Activated CD4-positive, CD25-positive, alpha-beta regulatory T cell treated with anti-CD3 and anti-CD28 coated beads, Interleukin-2, amount 50 U/mL, for 16 hours (primary cell): ENCODE measurements around the gene ZDHHC8.

Experiments
- DNase-seq: peaks from one replicate; pipeline ENCODE4 v3.0.0-alpha.2; 2020; ENCODE audit warnings: low read depth, low spot score

The ZDHHC8 gene

GRCh38 chr22:20160041-20160440 is 28.4 kb downstream of the ZDHHC8 start:
- no peak for DNase-seq

- DNase-seq = no peak
Measured at GRCh38 chr22:20164863-20165262, 33.3 kb downstream of the ZDHHC8 start.

GRCh38 chr22:20165421-20165820 is 33.8 kb downstream of the ZDHHC8 start:
- DNase-seq = no peak

- DNase-seq = no peak
Measured at GRCh38 chr22:20165913-20166312, 34.3 kb downstream of the ZDHHC8 start.

GRCh38 chr22:20166703-20167102 is 35.1 kb downstream of the ZDHHC8 start:
- no peak for DNase-seq

- DNase-seq = no peak
Measured at GRCh38 chr22:20167643-20168322, 36.2 kb downstream of the ZDHHC8 start.

- no peak for DNase-seq
Measured at GRCh38 chr22:20169253-20169822, 37.7 kb downstream of the ZDHHC8 start.

GRCh38 chr22:20170170-20170569 is 38.6 kb downstream of the ZDHHC8 start:
- DNase-seq = no peak

- no peak for DNase-seq
Measured at GRCh38 chr22:20171288-20172140, 39.9 kb downstream of the ZDHHC8 start.

GRCh38 chr22:20172141-20172613 is 40.6 kb downstream of the ZDHHC8 start:
- DNase-seq = no peak

- DNase-seq = no peak
Measured at GRCh38 chr22:20173246-20173645, 41.6 kb downstream of the ZDHHC8 start.

- no peak for DNase-seq
Measured at GRCh38 chr22:20173772-20174171, 42.2 kb downstream of the ZDHHC8 start.

GRCh38 chr22:20174785-20175596 is 43.4 kb downstream of the ZDHHC8 start:
- DNase-seq = no peak

GRCh38 chr22:20175597-20175900 is 43.9 kb downstream of the ZDHHC8 start:
- no peak for DNase-seq

- no peak for DNase-seq
Measured at GRCh38 chr22:20176421-20177085, 44.9 kb downstream of the ZDHHC8 start.

GRCh38 chr22:20177217-20177911 is 45.8 kb downstream of the ZDHHC8 start:
- no peak for DNase-seq

- DNase-seq = no peak
Measured at GRCh38 chr22:20178075-20178914, 46.7 kb downstream of the ZDHHC8 start.

- DNase-seq = no peak
Measured at GRCh38 chr22:20178915-20179227, 47.3 kb downstream of the ZDHHC8 start.

- DNase-seq = no peak
Measured at GRCh38 chr22:20179455-20180244, 48.0 kb downstream of the ZDHHC8 start.
